Fibroblast of skin of left biceps (primary cell): ENCODE measurements around the gene PGBD5.

Experiments used
- DNase-seq, 2 experiments: peaks; one replicate each; pipeline ENCODE4 v3.0.0-alpha.2; 2013; ENCODE audit warnings: low read depth in 2 of 2

The PGBD5 gene

GRCh38 chr1:230307213-230307612 is 118.9 kb downstream of the PGBD5 start:
- DNase-seq: no peak

GRCh38 chr1:230306169-230306568 is 120.0 kb downstream of the PGBD5 start:
- DNase-seq: no peak

GRCh38 chr1:230303822-230304221 is 122.3 kb downstream of the PGBD5 start:
- peak; percentile 4 to 5 for DNase-seq

GRCh38 chr1:230303069-230303468 is 123.1 kb downstream of the PGBD5 start:
- no peak for DNase-seq

GRCh38 chr1:230301822-230302221 is 124.3 kb downstream of the PGBD5 start:
- DNase-seq: no peak

GRCh38 chr1:230301322-230301721 is 124.8 kb downstream of the PGBD5 start:
- DNase-seq: no peak

- DNase-seq: no peak
Measured at GRCh38 chr1:230300322-230301301, 125.5 kb downstream of the PGBD5 start.

- no peak for DNase-seq
Measured at GRCh38 chr1:230299191-230300006, 126.7 kb downstream of the PGBD5 start.

- no peak for DNase-seq
Measured at GRCh38 chr1:230295367-230295766, 130.8 kb downstream of the PGBD5 start.

GRCh38 chr1:230293390-230293700 is 132.8 kb downstream of the PGBD5 start:
- DNase-seq: no peak

- no peak for DNase-seq
Measured at GRCh38 chr1:230292689-230293389, 133.3 kb downstream of the PGBD5 start.

GRCh38 chr1:230291731-230292620 is 134.2 kb downstream of the PGBD5 start:
- DNase-seq: no peak

- no peak for DNase-seq
Measured at GRCh38 chr1:230289350-230289644, 136.8 kb downstream of the PGBD5 start.

GRCh38 chr1:230288641-230289349 is 137.3 kb downstream of the PGBD5 start:
- no peak for DNase-seq

GRCh38 chr1:230287674-230288315 is 138.3 kb downstream of the PGBD5 start:
- no peak for DNase-seq

GRCh38 chr1:230286890-230287269 is 139.3 kb downstream of the PGBD5 start:
- DNase-seq: no peak

- DNase-seq: no peak
Measured at GRCh38 chr1:230286166-230286889, 139.8 kb downstream of the PGBD5 start.

GRCh38 chr1:230285351-230285750 is 140.8 kb downstream of the PGBD5 start:
- DNase-seq: no peak

GRCh38 chr1:230284891-230285290 is 141.2 kb downstream of the PGBD5 start:
- no peak for DNase-seq

- DNase-seq: no peak
Measured at GRCh38 chr1:230283678-230284077, 142.5 kb downstream of the PGBD5 start.
